Stimulated activated CD4-positive, alpha-beta T cell treated with anti-CD3 and anti-CD28 coated beads, Interleukin-1b, Interleukin-23, amount 100 ng/mL, for 4 hours (primary cell): ENCODE results near the gene ZNF691.
"Not testable (repeated sequence)": the region's sequence is repeated elsewhere in the genome, so short reads cannot be mapped to it uniquely, and the experiment has no call there.

ENCODE experiments used
- DNase-seq, 2 donors: peaks; one replicate each; pipeline ENCODE4 v3.0.0-alpha.2; 2020; ENCODE audit warnings: low read depth in 2 of 2

The ZNF691 gene

GRCh38 chr1:42859366-42859765 is 13.0 kb downstream of the ZNF691 start:
- DNase-seq: not testable (repeated sequence)

DNA sequence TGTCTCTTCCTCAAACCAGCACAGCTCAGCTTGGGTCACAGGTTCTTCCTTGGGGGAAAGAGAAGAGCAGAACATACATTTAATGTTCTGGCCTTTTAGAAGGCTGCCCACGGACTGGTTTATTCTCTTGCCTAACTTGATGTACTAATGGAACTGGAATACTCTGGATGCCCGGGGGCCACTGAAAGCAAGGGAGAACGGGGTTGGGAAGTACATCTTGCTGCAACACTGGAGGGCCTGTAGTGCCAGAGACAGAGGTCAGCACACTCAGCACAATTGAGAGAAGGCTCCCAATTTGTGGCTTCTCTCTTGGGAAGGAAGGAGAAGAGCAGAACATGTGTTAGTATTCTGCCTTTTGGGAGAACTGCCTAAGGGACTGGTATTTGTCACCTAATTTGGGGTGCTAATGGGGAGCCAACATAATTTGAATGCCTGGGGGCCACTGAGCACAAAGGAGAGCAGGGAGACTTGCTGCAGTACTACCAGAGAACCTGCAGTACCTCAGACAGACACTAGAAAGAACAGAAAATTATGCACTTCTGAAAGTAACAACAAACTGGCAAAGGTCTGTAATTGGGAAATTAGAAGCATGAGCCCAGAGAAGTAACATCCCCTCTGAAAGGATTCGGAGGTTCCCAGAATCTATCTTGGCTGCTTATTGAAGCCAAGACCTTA is 14.1 kb downstream of the ZNF691 start:
- no peak for DNase-seq

- no peak for DNase-seq
Measured at GRCh38 chr1:42861014-42861399, 14.6 kb downstream of the ZNF691 start.

DNA sequence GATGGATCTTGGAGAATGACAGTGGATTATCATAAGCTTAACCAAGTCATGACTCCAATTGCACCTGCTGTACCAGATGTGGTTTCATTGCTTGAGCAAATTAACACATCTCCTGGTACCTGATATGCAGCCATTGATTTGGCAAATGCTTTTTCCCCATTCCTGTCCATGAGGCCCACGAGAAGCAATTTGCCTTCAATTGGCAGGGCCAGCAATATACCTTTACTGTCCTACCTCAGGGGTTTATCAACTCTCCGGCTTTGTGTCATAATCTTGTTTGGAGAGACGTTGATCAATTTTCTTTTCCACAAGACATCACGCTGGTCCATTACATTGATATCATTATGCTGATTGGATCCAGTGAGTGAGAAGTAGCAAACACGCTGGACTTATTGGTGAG is 20.1 kb downstream of the ZNF691 start:
- DNase-seq: no peak

- not testable (repeated sequence) for DNase-seq
Measured at GRCh38 chr1:42868466-42868865, 22.1 kb downstream of the ZNF691 start.

DNA sequence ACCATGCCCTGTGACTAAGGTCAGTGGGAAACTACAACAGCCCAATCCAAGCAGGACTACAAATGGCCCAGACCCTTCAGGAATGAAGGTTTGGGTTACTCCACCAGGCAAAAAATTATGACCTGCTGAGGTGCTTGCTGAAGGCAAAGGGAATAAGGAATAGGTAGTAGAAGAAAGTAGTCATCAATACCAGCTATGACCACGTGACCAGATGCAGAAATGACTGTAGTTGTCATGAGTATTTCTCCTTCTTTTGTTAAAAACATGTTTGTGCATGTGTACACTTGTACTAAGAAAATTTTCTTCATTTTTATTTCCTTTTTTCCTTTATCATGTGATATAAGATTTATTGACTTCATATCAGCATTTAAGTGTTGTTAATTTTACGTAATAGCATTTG is 22.8 kb downstream of the ZNF691 start:
- DNase-seq: not testable (repeated sequence)

DNA sequence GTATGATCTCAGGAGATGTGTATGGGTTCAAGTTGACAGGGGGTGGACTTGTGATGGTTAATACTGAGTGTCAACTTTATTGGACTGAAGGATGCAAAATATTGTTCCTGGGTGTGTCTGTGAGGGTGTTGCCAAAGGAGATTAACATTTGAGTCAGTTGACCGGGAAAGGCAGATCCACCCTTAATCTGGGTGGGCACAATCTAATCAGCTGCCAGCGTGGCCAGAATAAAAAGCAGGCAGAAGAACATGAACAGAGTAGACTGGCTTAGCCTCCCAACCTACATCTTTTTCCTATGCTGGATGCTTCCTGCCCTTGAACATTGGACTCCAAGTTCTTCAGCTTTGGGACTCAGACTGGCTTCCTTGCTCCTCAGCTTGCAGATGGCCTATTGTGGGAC is 23.3 kb downstream of the ZNF691 start:
- not testable (repeated sequence) for DNase-seq

DNA sequence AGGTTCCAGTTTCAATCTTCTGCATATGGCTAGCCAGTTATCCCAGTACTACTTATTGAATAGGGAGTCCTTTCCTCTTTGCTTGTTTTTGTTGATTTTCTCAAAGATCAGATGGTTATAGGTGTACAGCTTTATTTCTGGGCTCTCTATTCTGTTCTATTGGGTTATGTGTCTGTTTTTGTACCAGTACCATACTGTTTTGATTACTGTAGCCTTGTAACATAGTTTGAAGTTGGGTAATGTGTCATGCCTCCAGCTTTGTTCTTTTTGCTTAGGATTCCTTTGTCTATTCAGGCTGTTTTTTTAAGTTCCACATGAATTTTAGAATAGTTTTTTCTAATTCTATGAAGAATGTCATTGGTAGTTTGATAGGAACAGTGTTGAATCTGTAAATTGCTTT is 26.7 kb downstream of the ZNF691 start:
- not testable (repeated sequence) for DNase-seq

- DNase-seq: no peak
Measured at GRCh38 chr1:42873670-42874069, 27.3 kb downstream of the ZNF691 start.

DNA sequence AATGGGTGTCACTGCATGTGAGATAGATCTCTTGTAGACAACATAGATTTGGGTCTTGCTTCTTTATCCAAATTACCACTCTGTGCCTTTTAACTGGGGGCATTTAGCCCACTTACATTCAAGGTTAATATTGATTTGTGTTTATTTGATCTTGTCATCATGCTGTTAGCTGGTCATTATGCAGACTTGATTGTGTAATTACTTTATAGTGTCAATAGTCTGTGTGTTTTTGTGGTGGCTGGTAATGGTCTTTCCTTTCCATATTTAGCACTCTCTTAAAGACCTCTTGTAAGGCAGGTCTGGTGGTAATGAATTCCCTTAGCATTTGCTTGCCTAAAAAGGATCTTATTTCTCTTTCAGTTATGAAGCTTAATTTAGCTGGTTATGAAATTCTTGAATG is 29.6 kb downstream of the ZNF691 start:
- DNase-seq: no peak

- no peak for DNase-seq
Measured at GRCh38 chr1:42877380-42877779, 31.0 kb downstream of the ZNF691 start.

DNA sequence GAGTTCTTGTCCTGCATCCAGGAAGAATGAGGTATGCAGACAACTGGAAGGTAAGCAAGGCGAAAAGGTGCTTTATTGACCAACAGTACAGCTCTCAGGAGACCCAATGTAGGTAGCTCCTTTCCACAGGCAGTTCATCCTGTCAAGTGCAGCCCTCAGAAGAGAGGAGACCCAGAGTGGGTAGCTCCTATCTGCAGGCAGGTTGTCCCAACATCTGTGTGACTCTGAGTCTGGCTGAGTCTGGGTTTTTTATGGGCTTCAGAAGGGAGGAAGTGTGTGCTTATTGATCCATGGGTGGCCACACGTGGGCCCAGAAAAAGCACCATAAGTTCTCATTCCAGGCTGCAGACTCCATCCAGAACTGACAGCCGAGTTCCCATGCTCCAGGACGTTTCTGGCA is 34.0 kb downstream of the ZNF691 start:
- DNase-seq: no peak

DNA sequence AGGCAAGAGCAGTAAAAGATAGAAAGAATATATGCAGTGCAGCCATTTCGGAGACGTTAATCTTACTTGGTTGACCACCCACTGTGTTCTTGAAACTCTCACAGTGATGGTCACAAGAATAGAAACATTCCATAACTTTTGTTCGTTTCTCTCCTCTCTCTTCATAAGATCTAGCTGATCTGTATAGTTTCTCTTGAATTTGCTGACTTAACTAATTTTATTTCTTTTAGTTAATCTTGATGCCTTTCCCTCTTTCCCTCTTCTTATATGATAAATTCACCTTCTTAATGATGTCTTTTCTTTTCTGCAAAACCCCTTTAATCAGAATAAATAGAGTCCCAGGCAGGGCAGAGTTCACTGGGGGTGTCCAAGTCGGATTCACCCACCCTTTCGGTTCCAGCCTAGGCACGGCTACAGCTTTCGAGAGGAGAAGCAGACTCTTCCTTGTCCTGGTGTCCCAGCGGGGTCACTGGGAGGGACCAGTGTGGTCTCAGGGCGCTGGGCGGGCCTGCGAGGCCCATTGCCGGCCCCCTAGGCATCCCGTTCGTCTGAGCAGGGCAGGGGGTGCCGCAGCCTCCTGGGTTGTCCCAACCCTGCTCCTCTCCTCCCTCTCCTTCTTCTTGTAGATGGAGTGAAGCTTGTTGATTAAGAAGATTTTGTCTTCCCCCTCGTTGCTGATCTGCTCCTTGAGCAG is 39.8 kb downstream of the ZNF691 start:
- DNase-seq: no peak

DNA sequence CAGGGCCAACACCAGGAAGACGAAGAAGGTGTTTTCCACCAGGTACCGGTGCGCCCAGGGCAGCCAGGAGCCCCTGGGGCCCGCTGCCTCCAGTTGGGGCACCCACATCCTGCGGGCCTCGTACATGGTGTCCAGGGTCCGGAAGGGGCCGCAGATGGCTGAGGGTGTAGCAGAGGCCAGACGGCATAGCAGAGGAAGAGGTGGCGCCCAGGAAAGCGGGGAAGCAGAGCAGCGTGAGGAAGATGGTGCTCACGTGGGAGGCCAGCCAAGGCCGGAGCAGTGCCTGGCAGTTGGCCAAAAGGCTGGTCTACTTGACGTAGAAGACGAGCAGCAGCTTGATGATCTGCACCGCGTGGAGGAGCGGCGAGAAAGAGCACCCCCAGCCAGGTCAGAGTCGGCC is 40.4 kb downstream of the ZNF691 start:
- DNase-seq: no peak

DNA sequence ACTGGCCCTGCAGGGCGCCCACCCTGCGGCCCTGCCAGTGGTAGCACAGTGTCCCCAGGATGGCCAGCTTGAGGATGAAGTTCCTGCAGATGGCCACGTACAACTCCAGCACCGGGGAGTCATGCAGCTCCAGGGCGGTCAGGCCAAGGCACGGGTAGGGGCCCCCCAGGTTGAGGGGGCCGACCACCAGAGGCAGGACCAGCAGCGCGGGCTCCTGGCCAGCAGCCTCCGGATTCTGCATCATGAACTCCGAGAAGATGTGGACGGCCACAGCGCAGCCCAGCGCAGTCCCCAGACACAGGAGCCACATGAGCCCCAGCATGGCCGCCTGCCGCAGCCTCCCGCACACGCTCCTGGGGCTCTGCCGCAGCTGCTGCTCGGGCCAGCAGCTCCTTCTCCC is 41.0 kb downstream of the ZNF691 start:
- DNase-seq: no peak

GRCh38 chr1:42888013-42888633 is 41.7 kb downstream of the ZNF691 start:
- no peak for DNase-seq

- DNase-seq: no peak
Measured at GRCh38 chr1:42889264-42889663, 42.9 kb downstream of the ZNF691 start.

DNA sequence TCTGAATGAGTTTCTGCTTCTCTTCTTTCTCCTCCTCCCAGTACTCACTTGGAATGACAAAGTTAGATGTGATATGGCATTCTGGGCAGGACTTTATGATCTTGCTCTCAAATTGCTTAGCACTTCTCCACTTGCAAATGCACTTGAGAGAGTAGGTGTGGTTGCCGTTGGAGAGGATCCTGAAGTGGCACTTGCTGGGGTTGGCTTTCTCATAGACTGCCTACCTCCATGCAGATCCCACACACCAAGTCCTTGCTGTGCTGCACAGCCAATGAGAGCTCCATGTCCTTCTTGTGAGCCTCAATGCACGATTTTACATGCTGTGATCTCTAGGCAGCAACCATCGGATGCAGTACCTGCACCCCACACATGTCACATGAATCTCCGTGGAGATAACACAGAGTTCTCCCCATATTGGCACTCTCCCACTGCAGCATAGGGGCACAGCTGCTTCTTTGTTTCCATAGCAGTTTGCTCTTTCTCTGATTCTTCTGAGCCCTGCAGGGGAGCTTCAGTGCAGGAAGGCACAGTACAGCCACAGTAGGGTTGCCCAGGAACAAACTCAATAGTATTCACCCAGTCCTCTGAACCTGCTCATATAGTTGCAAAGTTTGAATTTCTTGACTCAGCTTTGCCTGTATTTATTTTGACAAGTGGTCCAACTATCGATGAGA is 45.2 kb downstream of the ZNF691 start:
- no peak for DNase-seq

- DNase-seq: not testable (repeated sequence)
Measured at GRCh38 chr1:42899960-42900359, 53.5 kb downstream of the ZNF691 start.
